ENCODE results near the gene ACSS1.
A peak's percentile ranks its signal among the peaks of the same experiment; 100 is the strongest.

Gene ACSS1

DNA sequence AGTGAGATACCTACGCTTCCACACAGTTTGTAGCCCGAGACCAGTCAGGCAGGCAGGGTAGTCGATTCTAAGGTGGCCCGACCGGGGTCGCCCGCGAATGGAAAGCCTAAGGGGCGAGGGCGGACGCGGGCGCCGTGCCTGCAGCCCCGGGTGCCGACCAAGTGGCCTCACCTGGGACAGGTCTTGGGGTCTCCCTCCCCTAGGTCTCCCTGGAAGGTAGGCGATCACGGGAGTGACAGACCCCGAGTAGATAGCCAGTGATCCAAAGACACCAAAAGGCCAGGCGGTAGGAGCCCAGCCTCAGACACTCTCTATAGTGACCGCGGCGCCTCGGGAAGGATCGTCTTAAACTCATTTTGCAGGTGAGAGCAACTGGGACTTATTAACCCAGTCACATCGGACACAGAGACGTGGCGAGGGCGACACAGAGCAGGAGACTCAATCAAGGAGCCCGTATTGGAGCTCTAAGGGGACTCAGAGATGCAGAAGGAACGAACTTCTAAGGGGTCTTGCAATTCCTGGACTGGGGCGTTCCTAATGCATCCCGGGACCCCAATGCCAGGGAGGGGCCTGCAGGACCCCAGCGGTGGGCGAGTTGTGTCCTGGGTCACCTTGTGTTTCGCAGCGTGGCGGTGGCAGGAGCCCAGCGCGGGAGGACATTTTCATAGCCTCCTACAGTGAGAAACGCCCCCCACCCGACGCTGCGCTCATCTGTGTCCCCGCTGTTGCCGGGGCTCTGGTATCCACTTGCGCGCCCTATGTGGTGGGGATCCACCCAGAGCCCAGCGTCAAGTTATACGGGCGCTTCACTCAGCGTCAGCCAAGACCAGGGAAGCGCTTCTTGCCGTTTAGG, 26.1 kb upstream of the ACSS1 start:
- peak in 1 of 2 experiments; percentile 32 for DNase-seq

DNA sequence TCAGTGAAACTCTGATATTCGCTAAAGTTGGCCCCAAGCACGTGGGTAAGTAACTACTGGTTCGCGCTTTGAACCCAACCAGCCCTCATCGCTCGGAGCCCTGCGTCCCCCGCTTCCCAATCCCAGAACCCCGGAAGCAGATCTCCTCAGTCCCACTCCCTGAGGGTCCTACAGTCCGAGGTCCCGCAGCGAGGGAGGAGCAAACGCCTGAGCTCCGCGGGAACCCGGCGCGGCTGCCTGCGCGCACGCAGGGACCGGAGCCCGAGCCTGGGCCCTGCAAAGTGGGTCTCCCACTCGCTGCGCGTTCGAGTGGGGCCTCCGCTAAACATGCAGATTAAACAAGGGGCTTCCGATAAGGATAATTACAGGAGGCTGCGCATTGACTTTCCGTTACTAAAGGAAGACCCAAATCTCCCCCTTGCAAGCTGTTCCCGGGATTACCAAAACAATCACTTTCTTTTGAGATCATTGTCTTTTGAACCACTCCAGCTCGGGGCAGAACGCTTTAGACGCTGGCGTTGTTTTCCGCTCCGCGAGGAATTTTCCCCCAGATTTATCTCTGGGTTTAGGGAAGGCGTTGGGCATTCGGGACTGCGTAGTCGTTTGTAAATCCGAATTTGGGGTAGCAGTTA, 25.3 kb upstream of the ACSS1 start:
- DNase-seq = peak in 1 of 2 experiments; percentile 15
- TF ChIP-seq POLR2A (IDR thresholded peaks at IDR 0.05; ENCODE audit: low read length) = no peak
- TF ChIP-seq GATA1 (IDR thresholded peaks at IDR 0.05; ENCODE audit: low read depth, low read length) = no peak

More for the DNA sequence above, 26.1 kb upstream of the ACSS1 start:
- TF ChIP-seq GATA1 (IDR thresholded peaks at IDR 0.05; ENCODE audit: low read depth, low read length) (no peak), POLR2A (IDR thresholded peaks at IDR 0.05; ENCODE audit: low read length) (no peak)

DNA sequence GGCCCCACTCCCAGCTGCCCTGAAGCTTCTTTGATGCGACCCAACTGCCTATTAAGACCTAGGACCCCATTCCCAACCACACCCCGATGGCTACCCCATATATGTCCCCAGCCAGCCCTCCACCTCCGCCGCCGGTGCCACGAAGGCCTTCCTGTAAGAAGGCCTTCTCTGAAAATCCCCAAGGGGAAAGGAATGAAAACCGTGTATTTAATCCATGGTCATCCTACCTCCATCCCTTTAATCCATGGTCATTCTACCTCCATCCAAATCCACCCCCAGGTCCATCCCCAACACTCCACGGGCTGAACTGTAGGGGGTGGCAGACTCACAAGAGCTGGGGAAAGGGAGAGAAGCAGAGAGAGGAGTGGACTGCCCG, 24.5 kb upstream of the ACSS1 start:
- TF ChIP-seq GATA1 (IDR thresholded peaks at IDR 0.05; ENCODE audit: low read depth, low read length) (no peak), POLR2A (IDR thresholded peaks at IDR 0.05; ENCODE audit: low read length) (no peak)
- DNase-seq = no peak

- no peak for DNase-seq
- TF ChIP-seq POLR2A (IDR thresholded peaks at IDR 0.05; ENCODE audit: low read length) (no peak), GATA1 (IDR thresholded peaks at IDR 0.05; ENCODE audit: low read depth, low read length) (no peak)
These were observed 24.0 kb upstream of the ACSS1 start, which contains the start of gene VSX1 for GRCh38 chr20:25081730-25082497. VSX1 (minus strand) TSS chr20:25082141; CDS start chr20:25082096, 45 bp downstream.

- TF ChIP-seq GATA1 (IDR thresholded peaks at IDR 0.05; ENCODE audit: low read depth, low read length) = no peak
- TF ChIP-seq POLR2A (IDR thresholded peaks at IDR 0.05; ENCODE audit: low read length) = no peak
- peak; percentile 17 to 25 for DNase-seq
These were observed 23.3 kb upstream of the ACSS1 start for GRCh38 chr20:25081065-25081729.

DNA sequence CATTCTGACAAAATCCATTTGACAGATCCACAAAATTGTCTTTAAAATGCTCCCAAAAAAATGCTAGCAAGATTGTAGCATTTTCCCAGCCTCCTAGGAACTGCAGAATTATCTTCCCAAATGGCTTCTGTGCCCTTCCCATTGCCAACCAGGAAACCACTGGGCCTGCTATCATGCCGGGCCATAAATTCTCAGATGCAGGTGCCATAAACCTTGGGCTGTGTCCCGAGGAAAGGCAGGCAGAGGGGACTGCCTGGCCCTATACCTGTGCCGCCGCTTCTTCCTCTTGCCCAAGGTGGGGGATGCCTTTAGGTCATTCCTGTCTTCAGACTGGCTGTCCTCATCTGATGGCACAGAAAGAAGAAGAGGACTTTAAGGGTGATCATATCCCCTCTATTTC, 21.2 kb upstream of the ACSS1 start:
- no peak for DNase-seq
- TF ChIP-seq GATA1 (IDR thresholded peaks at IDR 0.05; ENCODE audit: low read depth, low read length) (no peak), POLR2A (IDR thresholded peaks at IDR 0.05; ENCODE audit: low read length) (no peak)

DNA sequence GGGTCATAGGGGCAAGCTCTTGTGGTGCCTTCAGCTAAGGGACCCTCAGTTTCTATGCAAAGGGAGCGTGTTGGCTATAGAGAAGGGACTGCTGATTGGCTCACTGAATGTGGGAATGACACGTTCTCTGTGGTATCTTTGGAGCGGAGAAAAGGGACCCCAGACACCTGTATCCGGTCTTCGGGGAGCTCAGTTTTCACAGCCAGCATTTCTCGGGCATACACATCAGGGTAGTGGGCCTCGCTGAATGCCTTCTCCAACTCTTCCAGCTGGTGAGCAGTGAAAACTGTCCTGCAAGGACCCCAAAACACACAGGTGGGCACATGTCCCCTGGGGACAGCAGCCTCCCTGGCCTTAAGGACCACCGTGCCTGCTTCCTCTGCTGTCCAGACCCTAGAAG, 20.7 kb upstream of the ACSS1 start:
- no peak for DNase-seq
- TF ChIP-seq POLR2A (IDR thresholded peaks at IDR 0.05; ENCODE audit: low read length) (no peak), GATA1 (IDR thresholded peaks at IDR 0.05; ENCODE audit: low read depth, low read length) (no peak)

GRCh38 chr20:25077610-25078169, 19.8 kb upstream of the ACSS1 start:
- TF ChIP-seq GATA1 (IDR thresholded peaks at IDR 0.05; ENCODE audit: low read depth, low read length) = no peak
- TF ChIP-seq POLR2A (IDR thresholded peaks at IDR 0.05; ENCODE audit: low read length) = no peak
- DNase-seq = no peak

DNA sequence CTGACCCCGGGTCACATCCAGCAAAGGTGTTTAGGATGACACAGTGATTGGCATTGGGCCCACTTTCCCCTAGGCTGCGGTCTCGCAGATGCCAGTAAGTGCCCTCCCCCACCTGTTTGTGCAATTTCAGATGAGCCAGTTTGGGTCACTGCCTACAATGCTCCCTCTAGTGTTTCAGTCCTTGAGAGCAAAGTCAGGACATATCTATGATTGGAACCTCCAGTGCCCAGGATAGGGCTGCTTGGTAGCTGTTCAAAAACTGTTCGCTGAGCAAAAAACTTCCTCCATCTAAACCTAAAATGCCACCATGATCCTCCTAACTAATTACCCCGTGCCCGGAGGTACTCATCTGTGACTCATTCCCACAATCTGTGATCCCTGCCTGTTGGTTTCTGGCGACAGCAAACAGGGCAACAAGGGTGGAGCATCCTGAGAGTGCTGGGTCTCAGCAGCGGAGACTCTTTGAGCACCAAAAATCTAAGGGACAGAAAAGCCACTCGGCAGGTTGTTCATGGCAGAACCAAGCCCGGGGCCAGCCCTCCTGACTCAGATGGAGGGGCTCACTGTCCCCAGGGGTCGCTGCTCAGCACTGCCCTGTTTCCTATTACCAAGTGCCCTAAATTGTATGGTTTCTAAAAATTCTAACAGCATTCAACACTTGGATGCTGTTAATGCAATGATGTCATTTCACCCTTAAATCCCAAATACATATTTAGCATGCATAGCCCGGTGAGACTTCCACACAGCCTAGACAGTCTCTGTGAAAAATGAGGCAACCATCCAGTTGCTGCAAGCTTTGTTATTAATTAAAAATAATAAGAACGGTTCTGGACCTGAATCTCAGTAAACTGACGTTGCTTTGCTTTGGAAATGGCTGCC, 19.0 kb upstream of the ACSS1 start:
- DNase-seq = peak; percentile 24 to 29
- TF ChIP-seq GATA1 (IDR thresholded peaks at IDR 0.05; ENCODE audit: low read depth, low read length) = no peak
- no peak for TF ChIP-seq POLR2A (IDR thresholded peaks at IDR 0.05; ENCODE audit: low read length)

DNA sequence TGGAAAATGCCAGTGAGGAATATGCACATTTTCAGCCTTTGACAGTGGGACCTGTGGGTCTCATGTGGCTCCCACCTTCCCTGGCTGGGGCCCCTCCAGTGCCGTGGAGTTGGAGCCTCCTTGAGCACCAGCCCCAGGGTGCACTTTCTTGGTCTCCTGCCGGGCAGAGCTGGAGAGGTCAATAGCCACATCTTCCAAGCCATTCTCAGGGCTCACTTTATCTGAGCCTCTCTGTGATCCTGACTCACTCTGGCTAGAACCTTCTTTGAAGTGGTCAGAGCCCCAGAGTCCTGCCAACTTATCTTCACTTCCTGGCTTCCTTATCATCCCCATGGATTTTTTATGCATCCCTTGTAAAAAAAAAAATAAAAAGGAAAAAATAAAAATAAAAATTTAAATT, 18.3 kb upstream of the ACSS1 start:
- no peak for TF ChIP-seq GATA1 (IDR thresholded peaks at IDR 0.05; ENCODE audit: low read depth, low read length)
- TF ChIP-seq POLR2A (IDR thresholded peaks at IDR 0.05; ENCODE audit: low read length) = no peak
- DNase-seq = no peak

- DNase-seq = no peak
- TF ChIP-seq GATA1 (IDR thresholded peaks at IDR 0.05; ENCODE audit: low read depth, low read length) = no peak
- no peak for TF ChIP-seq POLR2A (IDR thresholded peaks at IDR 0.05; ENCODE audit: low read length)
These were observed 15.6 kb upstream of the ACSS1 start for GRCh38 chr20:25073544-25073943.

DNA sequence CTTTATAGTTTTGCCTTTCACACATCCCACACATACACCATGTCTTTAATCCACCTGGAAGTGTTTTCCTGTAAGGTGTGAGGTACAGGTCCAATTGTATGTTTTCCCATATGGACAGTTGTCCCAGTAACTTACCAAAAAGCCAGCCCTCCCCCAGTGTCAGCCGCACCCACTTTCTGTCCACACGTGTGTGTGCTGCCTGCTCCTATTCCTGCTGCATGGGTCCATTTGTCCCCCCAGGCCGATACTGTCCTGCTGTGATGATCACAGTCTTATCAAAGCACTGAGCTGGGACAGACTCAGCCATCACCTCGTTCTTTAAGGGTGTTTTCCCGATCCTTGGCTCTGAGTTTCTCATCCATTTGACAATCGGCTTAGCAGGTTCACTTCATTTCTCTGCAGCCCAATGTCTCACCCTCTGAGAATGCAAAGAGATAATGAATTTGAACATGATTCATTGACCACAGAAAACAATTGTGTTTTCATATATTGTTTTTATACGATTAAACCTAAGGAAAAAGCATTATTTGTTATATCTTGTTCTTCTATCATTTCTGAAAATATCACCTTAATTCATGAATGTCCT, 14.4 kb upstream of the ACSS1 start:
- no peak for DNase-seq
- TF ChIP-seq POLR2A (IDR thresholded peaks at IDR 0.05; ENCODE audit: low read length) (no peak), GATA1 (IDR thresholded peaks at IDR 0.05; ENCODE audit: low read depth, low read length) (no peak)

Measured in erythroblast (primary cell).